ENCODE data around the gene AUTS2.

AUTS2 gene

DNA sequence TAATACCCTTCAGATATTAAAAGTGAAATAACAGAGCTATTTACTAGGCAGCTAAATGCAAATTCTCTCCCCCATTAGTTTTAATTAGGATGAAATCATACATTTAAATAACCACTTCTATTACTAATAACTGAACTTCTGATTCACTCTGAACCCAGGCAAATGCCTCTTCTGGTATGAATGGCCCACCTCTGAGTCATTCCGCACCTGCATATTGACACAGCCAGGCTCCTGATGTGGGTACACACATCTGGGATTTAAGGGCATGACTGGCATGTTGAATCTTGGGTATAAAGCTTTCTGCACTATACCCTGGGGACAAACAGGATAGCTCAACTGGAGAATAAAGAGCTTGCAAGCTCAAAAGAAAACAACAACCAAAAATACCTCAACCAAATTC, 140.9 kb downstream of the AUTS2 start:
- H3K27ac ChIP-seq (ENCODE audit: extremely low read depth, low read depth, low read length), result no peak overlapping the region
- ChIA-PET CTCF (interaction anchor here (1.2 kb wide), 1 partner anchor 193 kb away, joined by 5 read pairs; no protein-coding TSS in a partner anchor), POLR2A (interaction anchor here (1.8 kb wide), 2 partner anchors 10 to 39 kb away, joined by 4 to 6 read pairs; no protein-coding TSS in a partner anchor)
- H3K36me3 ChIP-seq (ENCODE audit: control insufficient read depth in 2 of 2, insufficient read depth in 1 of 2, low read length in 2 of 2), result no peaks in the 10 kb centered on the region
- H3K4me1 ChIP-seq (ENCODE audit: control insufficient read depth, insufficient read depth, low read length), result peaks cover 40% of the 10 kb centered on the region
- H3K4me3 ChIP-seq (ENCODE audit: low read depth, low read length), result no peak overlapping the region
- TF ChIP-seq ZNF510 (tag by site-specific recombination; IDR thresholded peaks at IDR 0.05; ENCODE audit: insufficient replicate concordance) (no peak), SCRT2 (tag by site-specific recombination; IDR thresholded peaks at IDR 0.05) (no peak), ZNF654 (tag by site-specific recombination; IDR thresholded peaks at IDR 0.05; ENCODE audit: low read depth) (no peak), SP2 (tag by site-specific recombination; IDR thresholded peaks at IDR 0.05) (no peak), ZNF596 (tag by site-specific recombination; IDR thresholded peaks at IDR 0.05) (no peak), ZNF473 (tag by site-specific recombination; IDR thresholded peaks at IDR 0.05) (no peak)
- TF ChIP-seq, protein P1, sequence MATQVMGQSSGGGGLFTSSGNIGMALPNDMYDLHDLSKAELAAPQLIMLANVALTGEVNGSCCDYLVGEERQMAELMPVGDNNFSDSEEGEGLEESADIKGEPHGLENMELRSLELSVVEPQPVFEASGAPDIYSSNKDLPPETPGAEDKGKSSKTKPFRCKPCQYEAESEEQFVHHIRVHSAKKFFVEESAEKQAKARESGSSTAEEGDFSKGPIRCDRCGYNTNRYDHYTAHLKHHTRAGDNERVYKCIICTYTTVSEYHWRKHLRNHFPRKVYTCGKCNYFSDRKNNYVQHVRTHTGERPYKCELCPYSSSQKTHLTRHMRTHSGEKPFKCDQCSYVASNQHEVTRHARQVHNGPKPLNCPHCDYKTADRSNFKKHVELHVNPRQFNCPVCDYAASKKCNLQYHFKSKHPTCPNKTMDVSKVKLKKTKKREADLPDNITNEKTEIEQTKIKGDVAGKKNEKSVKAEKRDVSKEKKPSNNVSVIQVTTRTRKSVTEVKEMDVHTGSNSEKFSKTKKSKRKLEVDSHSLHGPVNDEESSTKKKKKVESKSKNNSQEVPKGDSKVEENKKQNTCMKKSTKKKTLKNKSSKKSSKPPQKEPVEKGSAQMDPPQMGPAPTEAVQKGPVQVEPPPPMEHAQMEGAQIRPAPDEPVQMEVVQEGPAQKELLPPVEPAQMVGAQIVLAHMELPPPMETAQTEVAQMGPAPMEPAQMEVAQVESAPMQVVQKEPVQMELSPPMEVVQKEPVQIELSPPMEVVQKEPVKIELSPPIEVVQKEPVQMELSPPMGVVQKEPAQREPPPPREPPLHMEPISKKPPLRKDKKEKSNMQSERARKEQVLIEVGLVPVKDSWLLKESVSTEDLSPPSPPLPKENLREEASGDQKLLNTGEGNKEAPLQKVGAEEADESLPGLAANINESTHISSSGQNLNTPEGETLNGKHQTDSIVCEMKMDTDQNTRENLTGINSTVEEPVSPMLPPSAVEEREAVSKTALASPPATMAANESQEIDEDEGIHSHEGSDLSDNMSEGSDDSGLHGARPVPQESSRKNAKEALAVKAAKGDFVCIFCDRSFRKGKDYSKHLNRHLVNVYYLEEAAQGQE (tag by site-specific recombination; IDR thresholded peaks at IDR 0.05), result no peak
- no peaks in the 10 kb centered on the region for H3K9me3 ChIP-seq (ENCODE audit: control insufficient read depth, insufficient read depth, low read depth, low read length)

- peaks cover 43% of the 10 kb centered on the region for H3K4me1 ChIP-seq (ENCODE audit: control insufficient read depth, insufficient read depth, low read length)
- no peak overlapping the region for H3K4me3 ChIP-seq (ENCODE audit: low read depth, low read length)
- CTCF ChIA-PET, result interaction anchor here (1.1 kb wide), 1 partner anchor 9 kb away, joined by 3 read pairs; no protein-coding TSS in a partner anchor
- no peaks in the 10 kb centered on the region for H3K36me3 ChIP-seq (ENCODE audit: control insufficient read depth in 2 of 2, insufficient read depth in 1 of 2, low read length in 2 of 2)
- POLR2A ChIA-PET, result interaction anchor here (1.8 kb wide), 2 partner anchors 9 to 39 kb away, joined by 4 to 6 read pairs; no protein-coding TSS in a partner anchor
- peak; percentile 43; the same call in 1 of the 2 replicates for TF ChIP-seq OSR2 (tag by site-specific recombination; IDR thresholded peaks at IDR 0.05)
- TF ChIP-seq MEIS1 (CRISPR knock-in tag; IDR thresholded peaks at IDR 0.05; ENCODE audit: borderline replicate concordance), result peak; percentile 21; the same call in 1 of the 2 replicates
- TF ChIP-seq, protein P2, sequence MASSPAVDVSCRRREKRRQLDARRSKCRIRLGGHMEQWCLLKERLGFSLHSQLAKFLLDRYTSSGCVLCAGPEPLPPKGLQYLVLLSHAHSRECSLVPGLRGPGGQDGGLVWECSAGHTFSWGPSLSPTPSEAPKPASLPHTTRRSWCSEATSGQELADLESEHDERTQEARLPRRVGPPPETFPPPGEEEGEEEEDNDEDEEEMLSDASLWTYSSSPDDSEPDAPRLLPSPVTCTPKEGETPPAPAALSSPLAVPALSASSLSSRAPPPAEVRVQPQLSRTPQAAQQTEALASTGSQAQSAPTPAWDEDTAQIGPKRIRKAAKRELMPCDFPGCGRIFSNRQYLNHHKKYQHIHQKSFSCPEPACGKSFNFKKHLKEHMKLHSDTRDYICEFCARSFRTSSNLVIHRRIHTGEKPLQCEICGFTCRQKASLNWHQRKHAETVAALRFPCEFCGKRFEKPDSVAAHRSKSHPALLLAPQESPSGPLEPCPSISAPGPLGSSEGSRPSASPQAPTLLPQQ (tag by site-specific recombination; IDR thresholded peaks at IDR 0.05), result 0 out of 2 replicates have a peak, but pooled peaks have one; percentile 27
- 0 out of 2 replicates have a peak, but pooled peaks have one; percentile 6 for TF ChIP-seq SP2 (tag by site-specific recombination; IDR thresholded peaks at IDR 0.05)
- peak; percentile 94 for TF ChIP-seq ZBTB17 (tag by site-specific recombination; IDR thresholded peaks at IDR 0.05)
- TF ChIP-seq ZNF558 (tag by site-specific recombination; IDR thresholded peaks at IDR 0.05), result 0 out of 2 replicates have a peak, but pooled peaks have one; percentile 46
- TF ChIP-seq ZBTB7A (tag by site-specific recombination; IDR thresholded peaks at IDR 0.05; ENCODE audit: low read depth), result no peak
- peak; percentile 35; the same call in 1 of the 2 replicates for TF ChIP-seq SP7 (tag by site-specific recombination; IDR thresholded peaks at IDR 0.05)
- TF ChIP-seq ZNF600 (tag by site-specific recombination; IDR thresholded peaks at IDR 0.05), result peak; percentile 64
- TF ChIP-seq, protein P3, sequence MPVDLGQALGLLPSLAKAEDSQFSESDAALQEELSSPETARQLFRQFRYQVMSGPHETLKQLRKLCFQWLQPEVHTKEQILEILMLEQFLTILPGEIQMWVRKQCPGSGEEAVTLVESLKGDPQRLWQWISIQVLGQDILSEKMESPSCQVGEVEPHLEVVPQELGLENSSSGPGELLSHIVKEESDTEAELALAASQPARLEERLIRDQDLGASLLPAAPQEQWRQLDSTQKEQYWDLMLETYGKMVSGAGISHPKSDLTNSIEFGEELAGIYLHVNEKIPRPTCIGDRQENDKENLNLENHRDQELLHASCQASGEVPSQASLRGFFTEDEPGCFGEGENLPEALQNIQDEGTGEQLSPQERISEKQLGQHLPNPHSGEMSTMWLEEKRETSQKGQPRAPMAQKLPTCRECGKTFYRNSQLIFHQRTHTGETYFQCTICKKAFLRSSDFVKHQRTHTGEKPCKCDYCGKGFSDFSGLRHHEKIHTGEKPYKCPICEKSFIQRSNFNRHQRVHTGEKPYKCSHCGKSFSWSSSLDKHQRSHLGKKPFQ (tag by site-specific recombination; IDR thresholded peaks at IDR 0.05), result peak; percentile 63
- TF ChIP-seq ZNF394 (tag by site-specific recombination; IDR thresholded peaks at IDR 0.05; ENCODE audit: borderline replicate concordance), result no peak
- peak; percentile 87 for TF ChIP-seq ZNF629 (tag by site-specific recombination; IDR thresholded peaks at IDR 0.05)
- peak; percentile 44; the same call in 1 of the 2 replicates for TF ChIP-seq ZEB2 (tag by site-specific recombination; IDR thresholded peaks at IDR 0.05)
- peak; percentile 10; the same call in 1 of the 2 replicates for TF ChIP-seq ZNF10 (tag by site-specific recombination; IDR thresholded peaks at IDR 0.05)
- no peak for TF ChIP-seq ZNF514 (tag by site-specific recombination; IDR thresholded peaks at IDR 0.05)
- no peaks in the 10 kb centered on the region for H3K9me3 ChIP-seq (ENCODE audit: control insufficient read depth, insufficient read depth, low read depth, low read length)
- H3K27ac ChIP-seq (ENCODE audit: extremely low read depth, low read depth, low read length), result no peak overlapping the region
Observed at GRCh38 chr7:69739931-69740431, 141.7 kb downstream of the AUTS2 start.
